K562 (cell line): Measurements from ENCODE around the gene BNIPL. TPM values are rescaled to one million over a fixed set of nuclear protein-coding genes. Genes with fewer than 3 reads are reported as not detected.

ENCODE experiments used
- KLF6 ChIP-seq: fragments of 250-450 bp; sonication (Bioruptor Pico); IDR thresholded peaks from 2 replicates; pipeline ENCODE4 v1.4.0; 2020; ENCODE audit warnings: mild to moderate bottlenecking, moderate library complexity, borderline replicate concordance
- MED1 ChIP-seq: sonication (generic); formaldehyde crosslinking; IDR thresholded peaks from 2 replicates; pipeline ENCODE4 v1.8.1; 2023; ENCODE audit warnings: missing genetic modification reagents, borderline replicate concordance
- NCOA2 ChIP-seq, 2 experiments: fragments of 450-650 bp; IDR thresholded peaks; 2 replicates each; pipeline ENCODE4 v1.6.1; 2018; ENCODE audit warnings: mild to moderate bottlenecking in 2 of 2, moderate library complexity in 1 of 2; ENCODE audit not compliant: partially characterized antibody in 2 of 2
- NFYB ChIP-seq: IDR thresholded peaks from 2 replicates; pipeline ENCODE4 v1.6.1; 2011; ENCODE audit warnings: mild to moderate bottlenecking, moderate library complexity; ENCODE audit not compliant: insufficient read length; ENCODE audit errors: extremely low read depth
- PML ChIP-seq: IDR thresholded peaks from 2 replicates; pipeline ENCODE4 v1.6.1; 2012; ENCODE audit warnings: low read length, inconsistent platforms
- SIN3B ChIP-seq: fragments of 450-650 bp; IDR thresholded peaks from 2 replicates; pipeline ENCODE4 v1.6.1; 2017; ENCODE audit warnings: low read depth, mild to moderate bottlenecking, moderate library complexity
- TARDBP ChIP-seq: fragments of 450-650 bp; IDR thresholded peaks from 2 replicates; pipeline ENCODE4 v1.6.1; 2016
- THRAP3 ChIP-seq: fragments of 450-650 bp; IDR thresholded peaks from 2 replicates; pipeline ENCODE4 v1.6.1; 2016; ENCODE audit warnings: mild to moderate bottlenecking, inconsistent platforms, borderline replicate concordance
- ZBED1 ChIP-seq: IDR thresholded peaks from 2 replicates; pipeline ENCODE4 v1.6.1; 2014
- ZNF12 ChIP-seq: sonication (generic); formaldehyde crosslinking; IDR thresholded peaks from 2 replicates; pipeline ENCODE4 v1.4.0; 2020; ENCODE audit warnings: mild to moderate bottlenecking, missing genetic modification reagents
- polyA plus RNA-seq, 8 experiments: library from polyadenylated mRNA; depleted of rRNA in 4 of 8; stranded (reverse) in 5 of 8; unstranded in 3 of 8; fragments of >200 nt; fragmentation: Nextera tagmentation in 2 of 8; fragmentation: Illumina TruSeq in 1 of 8; extraction: Ambion mirVana in 2 of 8; extraction: Trizol in 1 of 8; gene quantifications; 2 replicates each; pipeline versions ENCODE4 v1.2.1 to v1.2.3, GENCODE V29; 2011 to 2014; ENCODE audit warnings: inconsistent platforms in 1 of 8, missing spikeins in 1 of 8
- total RNA-seq, 7 experiments: library from RNA; depleted of rRNA in 6 of 7; stranded (reverse); fragments of >200 nt in 6 of 7; fragmentation: Illumina TruSeq in 2 of 7; extraction: Trizol in 2 of 7; gene quantifications; 2 replicates each; pipeline versions ENCODE4 v1.2.1 to v1.2.3, GENCODE V29; 2011 to 2021; ENCODE audit warnings: low replicate concordance in 1 of 7
- TF ChIP-seq, protein P1 (sequence below): IDR thresholded peaks from 2 replicates; pipeline ENCODE4 v1.6.1; 2016; ENCODE audit warnings: missing genetic modification characterization, missing compliant biosample characterization
- TF ChIP-seq, protein P2 (sequence below): IDR thresholded peaks from 2 replicates; pipeline ENCODE4 v1.6.1; 2014; ENCODE audit warnings: antibody characterized with exemption
- TF ChIP-seq, protein P3 (sequence below): fragments of 250-450 bp; sonication (Bioruptor Pico); IDR thresholded peaks from 2 replicates; pipeline ENCODE4 v1.6.1; 2021; ENCODE audit warnings: mild to moderate bottlenecking
- TF ChIP-seq, protein P4 (sequence below), 2 experiments: fragments of 450-650 bp; IDR thresholded peaks; 2 replicates each; pipeline ENCODE4 v1.6.1; 2016; ENCODE audit warnings: mild to moderate bottlenecking in 2 of 2, borderline replicate concordance in 1 of 2, low read depth in 1 of 2, moderate library complexity in 1 of 2
- TF ChIP-seq, protein P5 (sequence below): fragments of 450-650 bp; IDR thresholded peaks from 2 replicates; pipeline ENCODE4 v1.6.1; 2018; ENCODE audit warnings: mild to moderate bottlenecking, low read depth; ENCODE audit not compliant: partially characterized antibody

BNIPL gene
- total and polyA plus RNA-seq, 9 of the 15 experiments (the other 6 are each of a cell fraction or from before 2014, with no cell fraction given), result 0.08 to 1.4 (median 0.68) TPM

DNA sequence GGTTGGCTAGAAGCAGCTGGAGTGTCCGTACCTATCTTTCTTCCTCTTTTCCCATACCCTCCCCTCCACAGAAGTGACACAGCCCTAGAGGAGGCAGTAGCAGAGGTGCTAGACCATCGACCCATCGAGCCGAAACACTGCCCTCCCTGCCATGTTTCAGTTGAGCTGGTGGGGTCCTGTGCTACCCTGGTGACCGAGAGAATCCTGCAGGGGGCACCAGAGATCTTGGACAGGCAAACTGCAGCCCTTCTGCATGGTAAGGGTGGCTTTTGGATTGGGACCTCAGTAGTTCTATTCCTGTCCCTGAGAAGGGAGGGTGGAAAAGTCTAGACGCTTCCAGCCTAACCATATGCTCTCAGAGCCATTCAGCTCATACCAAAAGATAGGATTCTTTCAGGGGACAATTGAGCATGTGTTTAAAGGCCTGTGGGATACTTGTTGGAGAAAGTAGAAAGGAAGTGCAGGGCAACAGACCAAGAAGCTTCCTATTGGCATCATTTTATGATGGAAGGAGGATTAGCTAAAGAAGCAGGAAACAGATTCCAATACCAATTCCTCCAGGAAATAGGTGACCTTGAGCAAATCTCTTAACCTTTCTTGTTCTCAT lies 11.7 kb upstream of the BNIPL start (continued):
- TF ChIP-seq THRAP3, result no peak
- TF ChIP-seq, protein P1, sequence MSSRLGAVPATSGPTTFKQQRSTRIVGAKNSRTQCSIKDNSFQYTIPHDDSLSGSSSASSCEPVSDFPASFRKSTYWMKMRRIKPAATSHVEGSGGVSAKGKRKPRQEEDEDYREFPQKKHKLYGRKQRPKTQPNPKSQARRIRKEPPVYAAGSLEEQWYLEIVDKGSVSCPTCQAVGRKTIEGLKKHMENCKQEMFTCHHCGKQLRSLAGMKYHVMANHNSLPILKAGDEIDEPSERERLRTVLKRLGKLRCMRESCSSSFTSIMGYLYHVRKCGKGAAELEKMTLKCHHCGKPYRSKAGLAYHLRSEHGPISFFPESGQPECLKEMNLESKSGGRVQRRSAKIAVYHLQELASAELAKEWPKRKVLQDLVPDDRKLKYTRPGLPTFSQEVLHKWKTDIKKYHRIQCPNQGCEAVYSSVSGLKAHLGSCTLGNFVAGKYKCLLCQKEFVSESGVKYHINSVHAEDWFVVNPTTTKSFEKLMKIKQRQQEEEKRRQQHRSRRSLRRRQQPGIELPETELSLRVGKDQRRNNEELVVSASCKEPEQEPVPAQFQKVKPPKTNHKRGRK (tag), result no peak
- TF ChIP-seq NFYB, result no peak
- TF ChIP-seq, protein P2, sequence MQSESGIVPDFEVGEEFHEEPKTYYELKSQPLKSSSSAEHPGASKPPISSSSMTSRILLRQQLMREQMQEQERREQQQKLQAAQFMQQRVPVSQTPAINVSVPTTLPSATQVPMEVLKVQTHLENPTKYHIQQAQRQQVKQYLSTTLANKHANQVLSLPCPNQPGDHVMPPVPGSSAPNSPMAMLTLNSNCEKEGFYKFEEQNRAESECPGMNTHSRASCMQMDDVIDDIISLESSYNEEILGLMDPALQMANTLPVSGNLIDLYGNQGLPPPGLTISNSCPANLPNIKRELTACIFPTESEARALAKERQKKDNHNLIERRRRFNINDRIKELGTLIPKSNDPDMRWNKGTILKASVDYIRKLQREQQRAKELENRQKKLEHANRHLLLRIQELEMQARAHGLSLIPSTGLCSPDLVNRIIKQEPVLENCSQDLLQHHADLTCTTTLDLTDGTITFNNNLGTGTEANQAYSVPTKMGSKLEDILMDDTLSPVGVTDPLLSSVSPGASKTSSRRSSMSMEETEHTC, result no peak
- TF ChIP-seq ZBED1, result no peak
- no peak for TF ChIP-seq TARDBP
- TF ChIP-seq ZNF12 (CRISPR knock-in tag), result no peak
- TF ChIP-seq, protein P3, sequence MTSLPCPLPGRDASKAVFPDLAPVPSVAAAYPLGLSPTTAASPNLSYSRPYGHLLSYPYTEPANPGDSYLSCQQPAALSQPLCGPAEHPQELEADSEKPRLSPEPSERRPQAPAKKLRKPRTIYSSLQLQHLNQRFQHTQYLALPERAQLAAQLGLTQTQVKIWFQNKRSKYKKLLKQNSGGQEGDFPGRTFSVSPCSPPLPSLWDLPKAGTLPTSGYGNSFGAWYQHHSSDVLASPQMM (CRISPR knock-in tag), result no peak
- no peak for TF ChIP-seq MED1
- TF ChIP-seq, protein P4, sequence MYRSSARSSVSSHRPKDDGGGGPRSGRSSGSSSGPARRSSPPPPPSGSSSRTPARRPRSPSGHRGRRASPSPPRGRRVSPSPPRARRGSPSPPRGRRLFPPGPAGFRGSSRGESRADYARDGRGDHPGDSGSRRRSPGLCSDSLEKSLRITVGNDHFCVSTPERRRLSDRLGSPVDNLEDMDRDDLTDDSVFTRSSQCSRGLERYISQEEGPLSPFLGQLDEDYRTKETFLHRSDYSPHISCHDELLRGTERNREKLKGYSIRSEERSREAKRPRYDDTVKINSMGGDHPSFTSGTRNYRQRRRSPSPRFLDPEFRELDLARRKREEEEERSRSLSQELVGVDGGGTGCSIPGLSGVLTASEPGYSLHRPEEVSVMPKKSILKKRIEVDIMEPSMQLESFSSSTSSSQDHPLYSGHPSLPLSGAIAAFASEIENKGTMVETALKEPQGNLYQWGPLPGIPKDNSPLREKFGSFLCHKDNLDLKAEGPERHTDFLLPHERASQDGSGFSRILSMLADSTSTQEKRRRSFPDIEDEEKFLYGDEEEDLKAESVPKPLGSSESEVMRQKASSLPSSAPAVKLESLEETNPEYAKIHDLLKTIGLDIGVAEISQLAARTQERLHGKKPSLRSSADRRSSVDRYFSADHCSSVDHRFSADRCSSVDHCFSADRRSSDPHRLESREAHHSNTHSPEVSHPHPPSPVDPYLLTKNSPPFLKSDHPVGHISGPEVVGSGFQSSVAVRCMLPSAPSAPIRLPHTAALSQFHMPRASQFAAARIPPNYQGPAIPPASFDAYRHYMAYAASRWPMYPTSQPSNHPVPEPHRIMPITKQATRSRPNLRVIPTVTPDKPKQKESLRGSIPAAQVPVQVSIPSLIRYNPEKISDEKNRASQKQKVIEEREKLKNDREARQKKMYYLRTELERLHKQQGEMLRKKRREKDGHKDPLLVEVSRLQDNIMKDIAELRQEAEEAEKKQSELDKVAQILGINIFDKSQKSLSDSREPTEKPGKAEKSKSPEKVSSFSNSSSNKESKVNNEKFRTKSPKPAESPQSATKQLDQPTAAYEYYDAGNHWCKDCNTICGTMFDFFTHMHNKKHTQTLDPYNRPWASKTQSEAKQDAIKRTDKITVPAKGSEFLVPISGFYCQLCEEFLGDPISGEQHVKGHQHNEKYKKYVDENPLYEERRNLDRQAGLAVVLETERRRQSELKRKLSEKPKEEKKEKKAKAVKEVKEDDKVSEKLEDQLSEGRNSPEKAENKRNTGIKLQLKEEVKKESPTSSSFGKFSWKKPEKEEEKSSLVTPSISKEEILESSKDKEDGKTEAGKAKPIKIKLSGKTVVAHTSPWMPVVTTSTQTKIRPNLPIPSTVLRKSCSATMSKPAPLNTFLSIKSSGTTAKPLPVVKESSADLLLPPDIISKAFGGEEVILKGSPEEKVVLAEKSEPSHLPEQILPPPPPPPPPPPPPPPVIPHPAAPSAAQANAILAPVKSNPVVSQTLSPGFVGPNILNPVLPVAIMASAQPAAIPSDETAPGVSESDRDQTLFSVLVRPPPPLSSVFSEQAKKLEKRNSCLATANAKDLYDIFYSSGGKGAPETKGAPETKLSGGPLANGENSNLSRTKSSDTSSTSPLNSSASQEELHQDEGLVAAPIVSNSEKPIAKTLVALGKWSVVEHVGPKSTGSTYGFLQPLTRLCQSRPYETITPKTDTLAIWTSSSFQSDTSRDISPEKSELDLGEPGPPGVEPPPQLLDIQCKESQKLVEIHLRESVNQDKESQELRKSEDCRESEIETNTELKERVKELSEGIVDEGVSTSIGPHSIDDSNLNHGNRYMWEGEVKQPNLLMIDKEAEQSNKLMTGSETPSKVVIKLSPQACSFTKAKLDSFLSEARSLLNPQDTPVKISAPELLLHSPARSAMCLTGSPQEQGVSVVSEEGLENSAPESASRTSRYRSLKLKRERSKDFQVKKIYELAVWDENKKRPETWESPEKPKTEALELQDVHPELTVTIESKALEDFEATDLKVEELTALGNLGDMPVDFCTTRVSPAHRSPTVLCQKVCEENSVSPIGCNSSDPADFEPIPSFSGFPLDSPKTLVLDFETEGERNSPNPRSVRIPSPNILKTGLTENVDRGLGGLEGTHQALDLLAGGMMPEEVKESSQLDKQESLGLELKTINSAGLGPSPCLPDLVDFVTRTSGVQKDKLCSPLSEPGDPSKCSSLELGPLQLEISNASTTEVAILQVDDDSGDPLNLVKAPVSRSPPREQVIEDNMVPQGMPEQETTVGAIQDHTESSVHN (IDR thresholded peaks at IDR 0.05; ENCODE audit: borderline replicate concordance in 1 of 2, low read depth in 1 of 2), result no peak
- TF ChIP-seq SIN3B, result no peak
- no peak for TF ChIP-seq PML
- no peak for TF ChIP-seq KLF6 (CRISPR knock-in tag)
- TF ChIP-seq, protein P5, sequence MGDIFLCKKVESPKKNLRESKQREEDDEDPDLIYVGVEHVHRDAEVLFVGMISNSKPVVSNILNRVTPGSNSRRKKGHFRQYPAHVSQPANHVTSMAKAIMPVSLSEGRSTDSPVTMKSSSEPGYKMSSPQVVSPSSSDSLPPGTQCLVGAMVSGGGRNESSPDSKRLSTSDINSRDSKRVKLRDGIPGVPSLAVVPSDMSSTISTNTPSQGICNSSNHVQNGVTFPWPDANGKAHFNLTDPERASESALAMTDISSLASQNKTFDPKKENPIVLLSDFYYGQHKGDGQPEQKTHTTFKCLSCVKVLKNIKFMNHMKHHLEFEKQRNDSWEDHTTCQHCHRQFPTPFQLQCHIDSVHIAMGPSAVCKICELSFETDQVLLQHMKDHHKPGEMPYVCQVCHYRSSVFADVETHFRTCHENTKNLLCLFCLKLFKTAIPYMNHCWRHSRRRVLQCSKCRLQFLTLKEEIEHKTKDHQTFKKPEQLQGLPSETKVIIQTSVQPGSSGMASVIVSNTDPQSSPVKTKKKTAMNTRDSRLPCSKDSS, result no peak
- no peak for TF ChIP-seq NCOA2 (IDR thresholded peaks at IDR 0.05; ENCODE audit: partially characterized antibody in 2 of 2)
